Activated CD4-positive, alpha-beta T cell treated with anti-CD3 and anti-CD28 coated beads, Interleukin-2, amount 50 U/mL, for 16 hours (primary cell): ENCODE results near the gene HMCN2.
"Not testable (repeated sequence)": the region's sequence is repeated elsewhere in the genome, so short reads cannot be mapped to it uniquely, and the experiment has no call there.

Experiments
- DNase-seq: peaks from one replicate; pipeline ENCODE4 v3.0.0-alpha.2; 2020

Gene HMCN2

DNA sequence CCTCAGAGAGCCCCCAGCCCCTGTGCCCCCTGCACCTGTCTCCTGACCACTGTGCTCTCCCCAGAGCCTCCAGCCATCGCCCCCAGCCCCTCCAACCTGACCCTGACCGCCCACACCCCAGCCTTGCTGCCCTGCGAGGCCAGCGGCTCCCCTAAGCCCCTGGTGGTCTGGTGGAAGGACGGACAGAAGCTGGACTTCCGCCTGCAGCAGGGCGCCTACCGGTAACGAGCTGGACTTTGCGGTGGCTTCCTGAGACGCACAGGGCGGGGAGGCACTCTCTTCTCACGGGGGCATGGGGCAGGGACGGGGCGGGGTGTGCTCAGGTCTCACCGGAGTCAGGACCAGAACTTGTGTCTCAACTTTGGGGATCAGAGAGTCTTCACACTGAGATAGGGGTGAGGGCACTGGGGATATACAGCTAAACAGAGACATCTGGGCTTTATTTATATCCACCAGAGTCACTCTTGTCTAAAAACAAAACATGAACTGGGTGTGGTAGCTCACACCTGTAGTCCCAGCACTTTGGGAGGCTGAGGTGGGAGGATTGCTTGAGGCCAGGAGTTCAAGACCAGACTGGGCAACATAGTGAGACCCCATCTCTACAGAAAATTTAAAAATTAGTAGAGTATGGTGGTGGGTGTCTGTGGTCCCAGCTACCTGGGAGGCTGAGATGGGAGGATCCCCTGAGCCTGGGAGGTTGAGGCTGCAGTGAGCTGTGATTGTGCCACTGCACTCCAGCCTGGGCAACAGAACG, 133.1 kb downstream of the HMCN2 start:
- DNase-seq: no peak

DNA sequence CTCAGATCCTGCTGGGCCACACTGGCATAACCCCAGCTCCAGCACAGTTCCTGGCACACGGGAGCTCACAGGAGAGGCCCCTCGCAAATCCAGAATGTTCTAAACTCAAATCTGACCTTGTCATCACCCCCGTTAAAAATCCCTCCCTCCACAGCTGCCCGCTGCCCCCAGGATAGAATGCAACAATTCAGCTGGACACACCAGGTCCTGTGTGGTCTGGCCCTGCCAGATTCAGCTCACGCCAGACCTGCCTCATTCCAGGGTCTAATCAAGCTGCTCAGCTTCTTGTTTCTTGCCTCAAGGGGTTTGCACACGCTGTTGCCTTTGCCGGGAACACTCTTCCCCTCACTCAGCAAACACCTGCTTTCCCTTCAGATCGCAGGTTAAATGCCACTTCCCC, 134.2 kb downstream of the HMCN2 start:
- DNase-seq: no peak

GRCh38 chr9:130400870-130401269, 135.3 kb downstream of the HMCN2 start:
- DNase-seq: no peak

GRCh38 chr9:130401742-130402141, 136.2 kb downstream of the HMCN2 start:
- DNase-seq: not testable (repeated sequence)

- no peak for DNase-seq
Measured at GRCh38 chr9:130402243-130402642, 136.7 kb downstream of the HMCN2 start.

- no peak for DNase-seq
Measured at GRCh38 chr9:130402645-130403440, 137.3 kb downstream of the HMCN2 start.

GRCh38 chr9:130405657-130406257, 140.2 kb downstream of the HMCN2 start:
- no peak for DNase-seq

GRCh38 chr9:130406278-130406895, 140.8 kb downstream of the HMCN2 start:
- no peak for DNase-seq

GRCh38 chr9:130407916-130408663, 142.5 kb downstream of the HMCN2 start:
- DNase-seq: no peak

GRCh38 chr9:130408669-130409068, 143.1 kb downstream of the HMCN2 start:
- DNase-seq: no peak

- DNase-seq: no peak
Measured at GRCh38 chr9:130409246-130409645, 143.7 kb downstream of the HMCN2 start.

DNA sequence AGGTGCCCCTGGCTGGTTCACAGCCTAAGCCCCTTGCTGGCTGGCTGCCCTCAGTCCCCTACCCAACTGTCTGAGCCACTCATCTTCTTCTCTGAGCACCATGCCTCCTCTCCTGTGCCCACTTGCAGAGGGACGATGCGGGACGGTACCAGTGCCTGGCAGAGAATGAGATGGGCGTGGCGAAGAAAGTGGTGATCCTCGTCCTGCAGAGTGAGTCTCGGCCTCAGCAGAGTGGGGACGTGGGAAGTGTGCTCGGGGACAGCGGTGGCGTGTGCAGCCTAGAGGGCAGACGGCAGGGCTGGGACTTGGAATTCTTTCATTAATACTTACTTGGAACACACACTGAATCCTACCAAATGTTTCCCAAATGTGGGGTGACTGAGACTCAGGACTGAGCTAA, 144.9 kb downstream of the HMCN2 start:
- no peak for DNase-seq

- no peak for DNase-seq
Measured at GRCh38 chr9:130411566-130411915, 146.0 kb downstream of the HMCN2 start.

DNA sequence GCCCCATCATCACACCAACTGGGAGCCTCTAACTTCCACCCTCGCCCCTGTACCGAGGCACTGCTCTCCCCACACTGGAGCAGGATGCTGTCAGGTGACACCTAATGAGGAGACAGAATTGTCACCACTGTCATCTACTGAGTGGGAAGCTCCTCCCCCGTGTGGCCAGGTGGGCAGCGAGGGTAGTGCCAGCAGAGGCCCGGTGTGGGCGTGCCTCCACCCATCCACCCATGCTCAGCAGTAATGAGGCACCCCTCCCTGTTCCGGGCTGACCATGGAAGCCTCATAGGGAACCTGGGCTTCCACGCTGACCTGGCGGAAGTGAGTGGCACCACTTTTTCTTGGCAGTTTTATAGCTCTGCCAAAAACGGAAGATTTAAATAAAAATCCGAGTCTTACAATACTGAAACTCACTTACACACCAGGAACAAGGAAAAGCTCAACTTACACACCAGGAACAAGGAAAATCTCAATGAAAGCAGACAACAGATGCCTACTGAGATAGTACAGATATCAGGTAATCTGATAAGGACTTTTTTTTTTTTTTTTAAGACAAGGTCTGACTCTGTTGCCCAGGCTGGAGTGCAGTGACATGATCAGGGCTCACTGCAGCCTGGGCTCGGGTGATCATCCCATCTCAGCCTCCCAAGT, 148.6 kb downstream of the HMCN2 start:
- DNase-seq: no peak

DNA sequence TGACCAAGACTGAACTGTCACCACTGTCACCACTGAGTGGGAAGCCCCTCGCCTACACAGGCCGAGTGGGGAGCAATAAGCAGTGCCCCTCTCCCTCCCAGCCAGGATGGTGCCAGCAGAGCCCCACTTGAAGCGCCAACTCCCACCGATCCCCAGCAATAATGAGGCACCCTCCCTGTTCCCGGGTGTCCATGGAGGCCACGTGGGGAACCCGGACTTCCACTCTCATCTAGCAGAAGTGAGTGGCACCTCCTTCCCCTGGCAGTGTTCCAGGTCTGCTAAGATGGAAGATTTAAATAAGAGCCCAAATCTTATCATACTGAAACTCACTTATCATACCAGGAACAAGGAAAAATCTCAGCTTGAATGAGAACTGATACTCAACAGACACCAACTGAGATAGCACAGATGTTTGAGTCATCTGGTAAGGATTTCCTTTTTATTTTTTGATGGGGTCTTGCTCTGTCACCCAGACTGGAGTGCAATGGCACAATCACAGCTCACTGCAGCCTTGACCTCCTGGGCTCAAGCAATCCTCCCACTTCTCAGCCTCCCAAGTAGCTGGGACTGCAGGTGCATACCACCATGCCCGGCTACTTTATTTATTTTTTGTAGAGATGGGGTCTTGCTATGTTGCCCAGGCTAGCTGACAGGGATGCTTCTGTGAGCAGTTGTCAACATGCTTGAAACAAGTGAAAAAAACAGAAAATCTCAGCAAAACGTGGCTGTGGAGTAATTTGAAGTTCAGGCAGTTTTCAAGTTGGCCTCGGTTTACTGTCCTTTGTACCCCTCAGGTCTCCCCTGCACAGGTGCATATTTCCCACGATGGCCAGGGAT, 149.6 kb downstream of the HMCN2 start:
- no peak for DNase-seq

- DNase-seq: no peak
Measured at GRCh38 chr9:130417602-130418001, 152.0 kb downstream of the HMCN2 start.

- no peak for DNase-seq
Measured at GRCh38 chr9:130418776-130419175, 153.2 kb downstream of the HMCN2 start.

GRCh38 chr9:130419521-130420035, 154.0 kb downstream of the HMCN2 start:
- DNase-seq: no peak

DNA sequence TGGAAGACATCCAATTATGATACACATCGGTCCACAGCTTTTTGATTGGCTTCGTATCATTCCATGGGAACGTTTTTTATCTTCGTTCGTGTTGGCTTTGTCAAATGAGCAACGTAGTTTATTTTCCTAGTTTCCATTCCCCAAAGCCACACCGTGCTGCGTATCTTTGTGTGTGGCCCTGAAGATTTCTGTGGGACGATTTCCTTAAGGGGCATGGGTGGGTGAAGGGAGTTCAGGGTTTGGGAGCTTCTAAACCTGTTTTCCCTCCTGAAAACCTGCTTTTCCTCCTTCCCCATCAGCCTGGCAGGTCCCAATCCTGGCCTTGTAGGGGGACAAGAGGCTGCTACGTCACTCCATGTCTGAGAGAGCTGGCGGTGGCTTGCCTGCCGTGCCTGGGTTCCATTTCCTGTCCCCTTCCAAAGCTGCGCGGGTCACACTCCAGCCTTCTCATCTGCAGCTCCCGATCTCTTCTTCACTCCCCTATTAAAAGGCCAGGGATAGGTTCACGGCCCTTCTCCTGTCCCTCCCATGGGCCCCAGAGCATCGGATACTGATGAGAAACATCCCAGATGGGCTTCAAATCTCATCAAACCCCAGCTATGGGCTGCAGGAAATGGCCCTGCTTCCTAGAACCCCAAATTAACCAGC, 155.7 kb downstream of the HMCN2 start:
- no peak for DNase-seq

DNA sequence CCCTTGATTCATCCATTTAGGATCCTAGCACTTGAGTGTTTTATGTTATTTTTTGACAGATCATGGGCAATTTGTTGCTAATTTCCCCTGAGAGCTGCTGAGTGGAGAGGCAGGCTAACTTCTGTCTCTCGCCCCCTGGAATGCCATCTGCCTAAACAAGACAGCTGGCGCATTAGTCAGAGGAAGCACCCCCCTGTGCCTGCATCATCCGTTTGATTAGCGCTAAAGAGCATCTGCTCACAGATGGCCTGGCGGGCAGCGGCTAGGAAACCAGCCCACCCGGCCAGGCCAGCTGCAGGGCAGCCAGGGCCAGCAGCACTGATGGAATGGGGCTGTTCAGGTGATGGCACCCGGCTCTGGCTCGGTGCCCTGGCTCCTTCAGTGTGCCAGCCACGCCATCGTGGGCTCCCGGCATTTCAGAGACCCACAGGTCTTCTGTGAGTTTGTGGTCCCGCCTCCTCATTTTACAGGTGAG, 156.3 kb downstream of the HMCN2 start:
- DNase-seq: no peak
